ENCODE data around the gene SFTA2.

SFTA2 gene

DNA sequence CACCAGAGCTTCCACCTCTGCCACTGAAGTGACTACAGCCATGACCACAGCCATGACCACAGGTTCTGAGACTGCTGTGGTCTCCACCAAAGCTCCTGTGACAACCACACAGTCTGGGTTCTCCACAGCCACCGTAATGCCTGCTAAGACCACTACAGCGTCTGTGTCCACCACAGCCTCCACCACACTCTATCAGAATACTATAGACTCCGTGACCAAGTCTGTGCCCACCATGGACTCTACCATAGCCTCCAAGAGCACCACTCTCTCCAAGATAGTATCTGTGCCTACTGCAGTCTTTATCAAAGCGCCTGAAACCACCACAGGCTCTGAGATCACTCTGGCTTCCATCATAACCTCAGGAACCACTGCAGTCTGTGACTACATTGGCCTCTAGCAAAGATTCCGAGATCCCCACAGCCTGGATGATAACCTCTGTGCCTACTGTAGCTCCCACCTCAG is 33.2 kb upstream of the SFTA2 start:
- TF ChIP-seq, protein P1, sequence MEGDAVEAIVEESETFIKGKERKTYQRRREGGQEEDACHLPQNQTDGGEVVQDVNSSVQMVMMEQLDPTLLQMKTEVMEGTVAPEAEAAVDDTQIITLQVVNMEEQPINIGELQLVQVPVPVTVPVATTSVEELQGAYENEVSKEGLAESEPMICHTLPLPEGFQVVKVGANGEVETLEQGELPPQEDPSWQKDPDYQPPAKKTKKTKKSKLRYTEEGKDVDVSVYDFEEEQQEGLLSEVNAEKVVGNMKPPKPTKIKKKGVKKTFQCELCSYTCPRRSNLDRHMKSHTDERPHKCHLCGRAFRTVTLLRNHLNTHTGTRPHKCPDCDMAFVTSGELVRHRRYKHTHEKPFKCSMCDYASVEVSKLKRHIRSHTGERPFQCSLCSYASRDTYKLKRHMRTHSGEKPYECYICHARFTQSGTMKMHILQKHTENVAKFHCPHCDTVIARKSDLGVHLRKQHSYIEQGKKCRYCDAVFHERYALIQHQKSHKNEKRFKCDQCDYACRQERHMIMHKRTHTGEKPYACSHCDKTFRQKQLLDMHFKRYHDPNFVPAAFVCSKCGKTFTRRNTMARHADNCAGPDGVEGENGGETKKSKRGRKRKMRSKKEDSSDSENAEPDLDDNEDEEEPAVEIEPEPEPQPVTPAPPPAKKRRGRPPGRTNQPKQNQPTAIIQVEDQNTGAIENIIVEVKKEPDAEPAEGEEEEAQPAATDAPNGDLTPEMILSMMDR (conservative IDR thresholded peaks at IDR 0.05), result no peak
- no peak overlapping the region for H3K27ac ChIP-seq

DNA sequence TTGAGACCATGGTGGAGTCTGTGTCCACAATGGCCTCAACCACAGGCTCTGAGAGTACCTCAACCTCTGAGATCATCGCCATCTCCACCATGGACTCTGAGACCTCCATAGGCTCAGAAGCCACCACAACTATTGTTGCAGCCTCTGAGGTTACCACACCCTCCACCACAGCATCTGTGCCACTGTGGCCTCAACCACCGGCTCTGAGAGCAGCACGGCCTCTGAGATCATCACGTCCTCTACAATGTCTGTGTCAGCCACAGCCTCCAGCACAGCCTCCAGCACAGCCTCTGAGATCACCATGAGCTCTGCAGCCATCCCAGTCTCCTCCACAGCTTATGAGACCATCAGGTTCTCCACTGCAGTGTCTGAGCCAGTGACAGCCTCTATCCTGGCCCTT is 32.1 kb upstream of the SFTA2 start:
- no peak overlapping the region for H3K27ac ChIP-seq
- TF ChIP-seq, protein P1 (conservative IDR thresholded peaks at IDR 0.05), result no peak

DNA sequence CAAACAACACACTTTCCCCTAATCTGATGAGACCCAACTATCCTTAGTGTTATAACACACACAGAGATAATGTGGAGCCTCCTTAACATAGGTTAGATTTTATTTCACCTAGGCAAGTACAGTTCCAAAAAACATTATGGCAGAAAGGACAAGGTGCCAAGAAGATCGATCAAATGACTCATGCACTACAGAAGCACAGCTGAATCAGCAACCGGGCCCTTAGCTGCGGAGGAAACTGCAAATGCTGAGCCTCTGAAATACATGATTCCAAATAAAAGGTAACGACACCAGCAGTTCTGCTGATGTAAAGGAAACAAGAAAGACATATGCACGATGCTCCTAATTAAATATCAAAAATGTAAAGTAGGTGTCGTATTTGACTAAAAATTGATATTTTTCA is 31.7 kb upstream of the SFTA2 start:
- TF ChIP-seq, protein P1 (conservative IDR thresholded peaks at IDR 0.05), result no peak
- H3K27ac ChIP-seq, result no peak overlapping the region

DNA sequence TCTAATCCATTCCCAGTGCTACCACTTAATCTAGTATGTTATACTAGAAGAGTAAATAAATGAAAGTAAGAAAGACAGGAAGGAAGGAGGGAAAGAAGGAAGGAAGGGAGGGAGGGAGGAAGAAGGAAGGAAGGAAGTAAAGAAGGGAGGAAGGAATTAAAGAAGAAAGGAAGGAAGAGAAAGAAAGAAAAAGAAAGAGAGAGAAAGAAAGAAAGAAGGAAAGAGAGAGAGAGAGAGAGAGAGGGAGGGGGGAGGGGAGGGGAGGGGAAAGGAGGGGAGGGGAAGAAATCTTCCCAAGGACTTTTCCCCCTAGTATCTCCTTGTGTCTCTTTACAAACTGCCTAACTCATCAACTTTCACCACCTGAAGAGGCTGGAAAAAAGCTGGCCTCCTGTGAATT is 30.7 kb upstream of the SFTA2 start:
- TF ChIP-seq, protein P1 (conservative IDR thresholded peaks at IDR 0.05), result no peak
- H3K27ac ChIP-seq, result no peak overlapping the region

DNA sequence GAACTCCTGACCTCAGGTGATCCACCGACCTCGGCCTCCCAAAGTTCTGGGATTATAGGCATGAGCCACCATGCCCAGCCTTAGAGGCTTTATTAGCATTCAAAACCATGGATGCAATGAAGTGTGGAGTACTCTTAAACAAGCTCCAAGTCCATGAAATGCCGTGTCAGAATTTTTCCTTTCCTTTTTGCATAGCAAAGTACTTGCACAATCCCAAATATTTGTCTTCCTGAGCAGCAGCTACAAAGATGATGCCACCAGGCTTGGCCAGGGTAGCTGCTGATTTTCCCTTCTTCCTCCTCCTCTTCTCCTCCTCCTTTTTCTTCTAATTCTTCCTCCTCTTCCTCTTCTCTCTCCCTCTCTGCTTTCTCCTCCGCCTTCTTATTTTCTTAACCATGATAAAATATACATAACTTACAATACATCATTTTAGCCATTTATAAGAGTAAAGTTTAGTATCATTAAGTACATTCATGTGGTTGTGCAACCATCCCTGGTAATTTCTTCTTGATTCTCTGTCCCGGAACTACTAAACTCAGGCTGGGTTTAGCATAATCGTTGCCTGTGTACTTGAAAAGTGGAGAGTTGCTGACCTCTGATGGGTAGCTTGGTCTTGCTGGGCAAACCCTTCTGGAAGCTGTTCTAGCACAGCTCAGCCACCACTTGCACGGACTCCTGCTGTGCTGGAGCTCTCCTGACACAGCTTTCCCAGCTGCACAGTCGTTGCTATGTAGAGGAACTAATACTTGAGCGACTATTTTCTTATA is 29.1 kb upstream of the SFTA2 start:
- H3K27ac ChIP-seq, result no peak overlapping the region
- TF ChIP-seq, protein P1 (conservative IDR thresholded peaks at IDR 0.05), result no peak

DNA sequence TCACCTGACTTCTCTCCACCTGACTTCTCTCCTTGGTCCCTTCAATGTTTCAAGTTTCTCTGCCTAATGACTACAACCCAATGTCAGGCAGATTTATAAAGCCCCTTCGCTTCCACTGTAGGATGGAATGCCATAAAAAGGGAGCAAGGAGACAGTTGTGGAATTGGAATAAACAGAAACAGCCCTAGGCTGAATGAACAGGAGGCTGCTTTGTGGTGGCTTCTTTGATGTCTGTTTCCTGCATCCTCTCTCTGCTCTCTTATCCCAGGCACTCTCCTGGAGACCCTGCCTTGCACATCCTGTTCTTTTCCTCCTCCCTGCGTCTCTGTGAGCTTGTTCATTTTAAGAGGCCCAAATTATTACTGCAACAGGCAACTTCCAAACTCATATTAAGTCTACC is 25.7 kb upstream of the SFTA2 start:
- TF ChIP-seq, protein P1 (conservative IDR thresholded peaks at IDR 0.05), result no peak

DNA sequence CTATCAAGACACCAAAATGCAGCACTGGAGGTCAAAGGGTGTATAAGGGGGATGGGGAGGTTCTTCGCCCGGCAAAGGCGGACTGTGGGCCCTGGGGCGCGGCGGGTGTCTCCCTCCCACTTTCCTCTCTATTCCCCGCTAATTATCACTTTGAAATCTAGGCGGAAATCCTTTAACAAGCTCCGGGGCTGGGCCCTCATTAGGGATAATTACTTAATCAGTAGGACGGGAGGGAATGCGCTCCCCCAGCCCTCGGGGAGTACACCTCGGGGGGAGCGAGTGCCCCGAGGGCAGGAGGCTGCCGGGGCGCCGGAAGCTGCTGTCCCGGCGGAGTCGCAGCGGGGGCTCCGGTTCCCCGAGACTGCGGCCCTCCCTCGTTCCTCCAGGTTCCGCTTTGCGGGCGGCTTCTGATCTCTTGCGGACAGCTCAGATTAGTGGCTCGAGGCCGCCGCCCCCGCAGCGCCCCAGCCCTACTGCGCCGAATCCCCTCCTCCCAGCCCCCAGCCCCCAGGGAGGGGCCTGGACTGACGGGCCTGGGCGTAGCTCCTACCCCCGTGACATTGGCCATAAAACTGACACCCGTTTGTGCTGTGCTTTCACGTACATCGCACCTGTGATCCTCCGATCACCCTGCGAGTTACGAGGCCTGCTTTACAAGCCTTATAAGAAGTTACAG is 23.5 kb upstream of the SFTA2 start:
- TF ChIP-seq, protein P1 (conservative IDR thresholded peaks at IDR 0.05), result no peak
- H3K27ac ChIP-seq, result no peak overlapping the region

More for the DNA sequence above, 25.7 kb upstream of the SFTA2 start:
- H3K27ac ChIP-seq, result no peak overlapping the region
